ENCODE results near the gene HIPK3. TPM values are rescaled to one million over a fixed set of nuclear protein-coding genes. Genes with fewer than 3 reads are reported as not detected.

HIPK3 gene
- total and polyA plus RNA-seq, 2 donors (not counting 3 experiments of a cell fraction or from before 2014, with no cell fraction given): 13.3 to 36.1 TPM

DNA sequence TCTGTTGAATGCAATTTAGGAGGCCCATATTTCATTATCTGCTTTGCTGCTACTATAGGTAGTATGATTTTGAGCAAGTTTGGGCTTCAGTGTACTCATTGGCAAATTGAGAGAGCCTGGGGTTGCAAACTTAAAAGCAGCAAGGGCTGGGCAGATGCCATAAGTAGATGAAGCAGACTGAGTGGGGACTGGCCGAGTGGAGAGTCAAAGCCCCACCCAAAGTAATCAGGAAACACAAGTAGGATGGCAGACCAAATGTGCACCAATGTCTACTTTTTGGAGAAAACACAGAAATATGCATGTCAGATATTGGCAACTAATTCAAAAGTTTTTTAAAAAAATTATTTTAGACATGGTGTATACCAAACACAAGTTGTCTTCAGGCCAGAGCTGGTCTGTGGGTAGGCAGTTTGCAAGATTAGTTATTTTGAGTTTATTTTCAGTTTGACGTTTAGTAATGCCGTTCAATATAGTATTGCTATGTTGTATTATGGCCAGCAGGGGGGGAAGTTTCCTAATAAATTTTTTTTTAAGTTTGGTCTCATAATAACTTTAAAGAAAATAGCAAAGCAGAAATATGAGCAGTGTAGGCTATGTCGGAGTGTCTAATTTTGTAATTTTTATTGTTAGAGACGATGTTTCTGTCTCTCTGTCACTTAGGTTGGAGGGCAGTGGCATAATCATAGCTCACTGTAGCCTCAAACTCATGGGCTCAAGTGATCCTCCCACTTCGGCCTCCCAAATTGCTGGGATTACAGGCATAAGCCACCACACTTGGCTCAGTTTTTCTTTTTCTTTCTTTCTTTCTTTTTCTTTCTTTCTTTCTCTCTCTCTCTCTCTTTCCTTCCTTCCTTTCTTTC is 105.1 kb downstream of the HIPK3 start:
- TF ChIP-seq, protein P1, sequence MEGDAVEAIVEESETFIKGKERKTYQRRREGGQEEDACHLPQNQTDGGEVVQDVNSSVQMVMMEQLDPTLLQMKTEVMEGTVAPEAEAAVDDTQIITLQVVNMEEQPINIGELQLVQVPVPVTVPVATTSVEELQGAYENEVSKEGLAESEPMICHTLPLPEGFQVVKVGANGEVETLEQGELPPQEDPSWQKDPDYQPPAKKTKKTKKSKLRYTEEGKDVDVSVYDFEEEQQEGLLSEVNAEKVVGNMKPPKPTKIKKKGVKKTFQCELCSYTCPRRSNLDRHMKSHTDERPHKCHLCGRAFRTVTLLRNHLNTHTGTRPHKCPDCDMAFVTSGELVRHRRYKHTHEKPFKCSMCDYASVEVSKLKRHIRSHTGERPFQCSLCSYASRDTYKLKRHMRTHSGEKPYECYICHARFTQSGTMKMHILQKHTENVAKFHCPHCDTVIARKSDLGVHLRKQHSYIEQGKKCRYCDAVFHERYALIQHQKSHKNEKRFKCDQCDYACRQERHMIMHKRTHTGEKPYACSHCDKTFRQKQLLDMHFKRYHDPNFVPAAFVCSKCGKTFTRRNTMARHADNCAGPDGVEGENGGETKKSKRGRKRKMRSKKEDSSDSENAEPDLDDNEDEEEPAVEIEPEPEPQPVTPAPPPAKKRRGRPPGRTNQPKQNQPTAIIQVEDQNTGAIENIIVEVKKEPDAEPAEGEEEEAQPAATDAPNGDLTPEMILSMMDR (IDR thresholded peaks at IDR 0.05; ENCODE audit: extremely low read depth in 1 of 2, insufficient read depth in 1 of 2, low read depth in 1 of 2, low read length in 2 of 2): peak; percentile 28 to 35
- TF ChIP-seq MYC (IDR thresholded peaks at IDR 0.05; ENCODE audit: low read depth, low read length): no peak
- Histone ChIP-seq H3K4me1 (ENCODE audit: control insufficient read depth, extremely low read depth, insufficient read depth, low read length) (no peaks in the 10 kb centered on the region), H3K27ac (ENCODE audit: insufficient read depth, low read depth, low read length) (no peak overlapping the region), H3K9me1 (replicated peaks; ENCODE audit: control insufficient read depth, extremely low read depth, insufficient read depth, low read length) (no peaks in the 10 kb centered on the region), H3K4me3 (replicated peaks in 1 of 3; ENCODE audit: insufficient read depth in 1 of 3, low read depth in 1 of 3, low read length in 3 of 3) (no peak overlapping the region), H3K9ac (replicated peaks; ENCODE audit: extremely low read depth, insufficient read depth, low read length) (no peak overlapping the region), H3K4me2 (ENCODE audit: insufficient read depth, low read length) (no peak overlapping the region), H3K9me3 (replicated peaks; ENCODE audit: control insufficient read depth, insufficient read depth, low read length) (no peaks in the 10 kb centered on the region), H3K79me2 (ENCODE audit: control insufficient read depth, insufficient read depth, low read length) (no peaks in the 10 kb centered on the region), H3K27me3 (ENCODE audit: control insufficient read depth in 2 of 2, insufficient read depth in 2 of 2, low read length in 2 of 2) (no peaks in the 10 kb centered on the region), H3K36me3 (ENCODE audit: control insufficient read depth in 2 of 2, extremely low read depth in 1 of 2, insufficient read depth in 2 of 2, low read length in 2 of 2) (no peaks in the 10 kb centered on the region), H2AFZ (ENCODE audit: low read depth, low read length) (no peak overlapping the region), H4K20me1 (replicated peaks; ENCODE audit: control insufficient read depth, extremely low read depth, insufficient read depth, low read length) (no peaks in the 10 kb centered on the region)
- dilution Hi-C loops (cut with MboI; ENCODE audit: extremely low pct_ligation_motif_present, low sequenced_read_pairs): no loop called here
- ChIA-PET CTCF (interaction anchor here (1.0 to 6.2 kb wide), 13 partner anchors 9 to 380 kb away, joined by 3 to 107 read pairs (median 5); partner anchors contain the start of gene KIAA1549L), POLR2A (no interaction called here)
- intact Hi-C loops (cut with micrococcal nuclease): loop anchor here (1.0 to 2.0 kb wide), 4 partner anchors 181 to 467 kb away; no protein-coding TSS in a partner anchor
- BruUV-seq (replicated peaks): no TSS peak
- peak; percentile 65 for DNase-seq (ENCODE audit: low read depth, low spot score)
- no peak for FAIRE-seq

DNA sequence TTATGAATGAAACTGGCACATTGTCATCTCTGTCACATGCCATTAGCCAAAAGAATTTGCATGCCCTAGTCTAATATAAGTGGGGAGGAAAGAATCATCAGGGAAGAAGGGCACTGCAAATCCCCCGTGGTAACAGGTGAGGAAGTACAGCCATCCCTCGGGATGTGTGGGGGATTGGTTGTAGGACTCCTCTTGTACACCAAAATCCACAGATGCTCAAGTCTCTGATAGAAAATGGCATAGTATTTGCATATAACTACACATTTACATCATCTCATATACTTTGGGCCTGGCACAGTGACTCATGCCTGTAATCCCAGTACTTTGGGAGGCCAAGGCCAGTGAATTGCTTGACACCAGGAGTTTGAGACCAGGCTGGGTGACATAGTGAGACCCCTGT is 109.7 kb downstream of the HIPK3 start:
- dilution Hi-C loops (cut with MboI; ENCODE audit: extremely low pct_ligation_motif_present, low sequenced_read_pairs) (no loop called here), intact Hi-C loops (cut with micrococcal nuclease) (no loop called here)
- no TSS peak for BruUV-seq (replicated peaks)
- Histone ChIP-seq H3K79me2 (ENCODE audit: control insufficient read depth, insufficient read depth, low read length) (no peaks in the 10 kb centered on the region), H3K4me2 (ENCODE audit: insufficient read depth, low read length) (no peak overlapping the region), H3K4me1 (ENCODE audit: control insufficient read depth, extremely low read depth, insufficient read depth, low read length) (peaks cover 29% of the 10 kb centered on the region), H2AFZ (ENCODE audit: low read depth, low read length) (no peak overlapping the region), H3K9me1 (replicated peaks; ENCODE audit: control insufficient read depth, extremely low read depth, insufficient read depth, low read length) (no peaks in the 10 kb centered on the region), H3K4me3 (replicated peaks in 1 of 3; ENCODE audit: insufficient read depth in 1 of 3, low read depth in 1 of 3, low read length in 3 of 3) (no peak overlapping the region), H4K20me1 (replicated peaks; ENCODE audit: control insufficient read depth, extremely low read depth, insufficient read depth, low read length) (no peaks in the 10 kb centered on the region), H3K27ac (ENCODE audit: insufficient read depth, low read depth, low read length) (no peak overlapping the region), H3K36me3 (ENCODE audit: control insufficient read depth in 2 of 2, extremely low read depth in 1 of 2, insufficient read depth in 2 of 2, low read length in 2 of 2) (no peaks in the 10 kb centered on the region), H3K27me3 (ENCODE audit: control insufficient read depth in 2 of 2, insufficient read depth in 2 of 2, low read length in 2 of 2) (no peaks in the 10 kb centered on the region), H3K9ac (replicated peaks; ENCODE audit: extremely low read depth, insufficient read depth, low read length) (no peak overlapping the region), H3K9me3 (replicated peaks; ENCODE audit: control insufficient read depth, insufficient read depth, low read length) (no peaks in the 10 kb centered on the region)
- FAIRE-seq: no peak
- no peak for DNase-seq (ENCODE audit: low read depth, low spot score)
- TF ChIP-seq EZH2 (IDR thresholded peaks at IDR 0.05; ENCODE audit: borderline replicate concordance, low read depth, low read length, severe bottlenecking) (no peak), POLR2AphosphoS5 (IDR thresholded peaks at IDR 0.05; ENCODE audit: insufficient read depth, low read depth, low read length) (no peak), JUN (IDR thresholded peaks at IDR 0.05; ENCODE audit: borderline replicate concordance, insufficient read depth, insufficient read length, low read depth) (no peak), GATA2 (IDR thresholded peaks at IDR 0.05; ENCODE audit: insufficient read depth, insufficient read length, low read depth, low read length) (no peak), POLR2A (IDR thresholded peaks at IDR 0.05; ENCODE audit: low read depth, low read length) (no peak), FOS (IDR thresholded peaks at IDR 0.05; ENCODE audit: borderline replicate concordance, insufficient read depth, low read length) (no peak), MYC (IDR thresholded peaks at IDR 0.05; ENCODE audit: low read depth, low read length) (no peak)
- TF ChIP-seq, protein P2, sequence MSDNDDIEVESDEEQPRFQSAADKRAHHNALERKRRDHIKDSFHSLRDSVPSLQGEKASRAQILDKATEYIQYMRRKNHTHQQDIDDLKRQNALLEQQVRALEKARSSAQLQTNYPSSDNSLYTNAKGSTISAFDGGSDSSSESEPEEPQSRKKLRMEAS (IDR thresholded peaks at IDR 0.05; ENCODE audit: insufficient read depth, insufficient read length): no peak
- TF ChIP-seq, protein P1 (IDR thresholded peaks at IDR 0.05; ENCODE audit: extremely low read depth in 1 of 2, insufficient read depth in 1 of 2, low read depth in 1 of 2, low read length in 2 of 2): no peak
- POLR2A ChIA-PET: no interaction called here
- CTCF ChIA-PET: interaction anchor here (1.5 to 6.2 kb wide), 3 partner anchors 177 to 376 kb away, joined by 4 to 107 read pairs (median 25); no protein-coding TSS in a partner anchor
